HL-60 (cell line): Measurements from ENCODE around the gene GRIN1.

Source experiments
- DNase-seq, 2 experiments: peaks; one replicate each; pipeline ENCODE4 v3.0.0-alpha.2; 2010 to 2020; ENCODE audit warnings: low read depth in 1 of 2, low spot score in 1 of 2
- H3K27ac ChIP-seq: fragments of 250-450 bp; sonication (Bioruptor Pico); replicated peaks from 2 replicates; pipeline ENCODE4 v1.5.1; 2020; ENCODE audit warnings: mild to moderate bottlenecking, moderate library complexity
- H3K27me3 ChIP-seq: fragments of 250-450 bp; sonication (Bioruptor Pico); 2 replicates; pipeline ENCODE4 v1.5.1; 2021; ENCODE audit warnings: mild to moderate bottlenecking, moderate library complexity; ENCODE audit not compliant: insufficient read depth, poor library complexity, severe bottlenecking
- H3K4me3 ChIP-seq: replicated peaks from 2 replicates; pipeline ENCODE4 v1.5.1; 2011; ENCODE audit warnings: mild to moderate bottlenecking, control low read depth, low read length; ENCODE audit not compliant: insufficient read depth
- GABPA ChIP-seq: IDR thresholded peaks from 2 replicates; pipeline ENCODE4 v1.6.1; 2012; ENCODE audit warnings: low read depth
- POLR2AphosphoS5 ChIP-seq: IDR thresholded peaks from 2 replicates; pipeline ENCODE4 v1.6.1; 2012; ENCODE audit warnings: low read depth
- REST ChIP-seq: IDR thresholded peaks from 2 replicates; pipeline ENCODE4 v1.6.1; 2012; ENCODE audit warnings: low read depth; ENCODE audit not compliant: insufficient replicate concordance
- SPI1 ChIP-seq: IDR thresholded peaks from 2 replicates; pipeline ENCODE4 v1.6.1; 2012; ENCODE audit warnings: low read depth, mild to moderate bottlenecking, borderline replicate concordance
- TF ChIP-seq, protein P1 (sequence below): IDR thresholded peaks from one replicate; pipeline ENCODE4 v1.5.1; 2011; ENCODE audit warnings: low read length, control low read depth, inconsistent platforms; ENCODE audit not compliant: insufficient read depth

The GRIN1 gene

GRCh38 chr9:137103206-137103999 lies 35.6 kb upstream of the GRIN1 start:
- H3K4me3 ChIP-seq = no peak overlapping the region
- no peak for DNase-seq
- no peak for TF ChIP-seq SPI1
- TF ChIP-seq, protein P1, sequence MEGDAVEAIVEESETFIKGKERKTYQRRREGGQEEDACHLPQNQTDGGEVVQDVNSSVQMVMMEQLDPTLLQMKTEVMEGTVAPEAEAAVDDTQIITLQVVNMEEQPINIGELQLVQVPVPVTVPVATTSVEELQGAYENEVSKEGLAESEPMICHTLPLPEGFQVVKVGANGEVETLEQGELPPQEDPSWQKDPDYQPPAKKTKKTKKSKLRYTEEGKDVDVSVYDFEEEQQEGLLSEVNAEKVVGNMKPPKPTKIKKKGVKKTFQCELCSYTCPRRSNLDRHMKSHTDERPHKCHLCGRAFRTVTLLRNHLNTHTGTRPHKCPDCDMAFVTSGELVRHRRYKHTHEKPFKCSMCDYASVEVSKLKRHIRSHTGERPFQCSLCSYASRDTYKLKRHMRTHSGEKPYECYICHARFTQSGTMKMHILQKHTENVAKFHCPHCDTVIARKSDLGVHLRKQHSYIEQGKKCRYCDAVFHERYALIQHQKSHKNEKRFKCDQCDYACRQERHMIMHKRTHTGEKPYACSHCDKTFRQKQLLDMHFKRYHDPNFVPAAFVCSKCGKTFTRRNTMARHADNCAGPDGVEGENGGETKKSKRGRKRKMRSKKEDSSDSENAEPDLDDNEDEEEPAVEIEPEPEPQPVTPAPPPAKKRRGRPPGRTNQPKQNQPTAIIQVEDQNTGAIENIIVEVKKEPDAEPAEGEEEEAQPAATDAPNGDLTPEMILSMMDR = no peak
- TF ChIP-seq REST = no peak
- TF ChIP-seq GABPA = no peak
- no peak for TF ChIP-seq POLR2AphosphoS5
- no peaks in the 10 kb centered on the region for H3K27me3 ChIP-seq
- no peak overlapping the region for H3K27ac ChIP-seq

DNA sequence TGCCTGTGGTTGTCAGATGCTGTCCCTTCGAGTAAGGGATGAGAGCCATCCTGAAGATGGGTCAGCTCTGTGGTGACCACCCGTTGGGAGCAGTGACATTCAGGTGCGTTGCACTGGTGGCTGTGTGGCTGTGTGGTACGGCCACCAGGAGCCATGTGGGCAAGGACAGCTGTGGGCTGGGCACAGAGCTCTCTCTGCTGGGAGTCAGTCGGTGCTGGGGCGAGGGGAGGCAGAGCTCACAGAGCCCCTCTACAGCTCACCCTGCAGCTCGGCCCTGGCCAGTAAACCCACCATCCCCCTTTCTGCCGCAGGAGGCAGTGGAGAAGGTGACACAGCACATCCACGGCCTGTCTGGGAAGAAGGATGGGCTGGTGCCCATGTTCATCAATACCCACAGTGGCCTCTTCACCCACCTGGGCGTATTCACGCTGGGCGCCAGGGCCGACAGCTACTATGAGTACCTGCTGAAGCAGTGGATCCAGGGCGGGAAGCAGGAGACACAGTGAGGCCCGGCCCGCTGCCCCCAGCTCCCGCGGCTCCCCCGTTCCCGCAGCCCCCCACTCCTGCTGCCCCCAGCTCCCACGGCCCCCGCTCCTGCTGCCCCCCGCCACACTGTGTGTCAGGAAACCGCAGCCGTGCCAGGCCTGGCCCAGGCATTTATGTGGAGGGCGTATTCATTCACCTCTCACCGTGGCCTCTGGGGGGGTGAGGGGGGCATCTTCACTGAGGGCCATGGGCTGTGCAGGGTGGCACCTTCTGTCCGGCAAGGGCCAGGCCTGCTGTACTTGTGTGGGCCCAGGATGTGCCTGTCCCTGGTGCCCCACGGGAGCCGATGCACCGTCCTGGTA lies 32.9 kb upstream of the GRIN1 start:
- Histone ChIP-seq H3K27me3 (no peaks in the 10 kb centered on the region), H3K4me3 (no peak overlapping the region), H3K27ac (no peak overlapping the region)
- TF ChIP-seq GABPA = no peak
- TF ChIP-seq, protein P1 = no peak
- TF ChIP-seq REST = no peak
- DNase-seq = no peak

GRCh38 chr9:137106662-137107250 lies 32.2 kb upstream of the GRIN1 start:
- Histone ChIP-seq H3K27ac (no peak overlapping the region), H3K27me3 (no peaks in the 10 kb centered on the region), H3K4me3 (no peak overlapping the region)
- TF ChIP-seq GABPA (no peak), POLR2AphosphoS5 (no peak), SPI1 (no peak), REST (no peak)
- TF ChIP-seq, protein P1 = no peak
- no peak for DNase-seq
